LoVo (cell line): ENCODE results near the gene HIGD1A.
"Not testable (repeated sequence)": the region's sequence is repeated elsewhere in the genome, so short reads cannot be mapped to it uniquely, and the experiment has no call there.

Experiments
- DNase-seq: peaks from one replicate; pipeline ENCODE4 v3.0.0-alpha.2; 2016; ENCODE audit warnings: low spot score

HIGD1A gene

DNA sequence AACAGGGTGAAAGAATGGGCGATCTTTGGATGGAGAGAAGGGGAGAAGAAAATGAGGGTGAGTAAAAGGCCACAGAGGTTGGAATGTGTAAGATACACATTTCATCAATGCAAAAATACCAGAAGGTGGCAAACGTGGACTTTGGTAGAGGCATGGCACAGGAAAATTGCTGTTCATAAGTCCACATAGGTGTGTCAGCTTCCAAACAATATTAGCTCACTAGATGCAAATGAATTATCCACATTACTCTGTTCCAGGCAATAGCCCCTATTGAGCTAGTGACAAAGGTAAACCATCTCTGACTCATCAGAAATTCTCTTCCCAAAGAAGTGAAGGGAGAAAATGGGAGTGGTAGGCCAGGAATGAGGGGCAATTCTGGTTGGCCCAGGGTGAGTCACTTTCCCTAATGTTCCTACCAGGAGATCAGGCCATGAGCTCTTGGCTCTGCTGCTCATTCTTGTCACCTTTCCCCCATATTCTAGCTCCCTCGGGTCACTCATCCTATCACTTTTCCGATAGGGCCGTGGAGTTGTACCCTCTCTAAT lies 24.9 kb upstream of the HIGD1A start:
- DNase-seq: peak; percentile 92

DNA sequence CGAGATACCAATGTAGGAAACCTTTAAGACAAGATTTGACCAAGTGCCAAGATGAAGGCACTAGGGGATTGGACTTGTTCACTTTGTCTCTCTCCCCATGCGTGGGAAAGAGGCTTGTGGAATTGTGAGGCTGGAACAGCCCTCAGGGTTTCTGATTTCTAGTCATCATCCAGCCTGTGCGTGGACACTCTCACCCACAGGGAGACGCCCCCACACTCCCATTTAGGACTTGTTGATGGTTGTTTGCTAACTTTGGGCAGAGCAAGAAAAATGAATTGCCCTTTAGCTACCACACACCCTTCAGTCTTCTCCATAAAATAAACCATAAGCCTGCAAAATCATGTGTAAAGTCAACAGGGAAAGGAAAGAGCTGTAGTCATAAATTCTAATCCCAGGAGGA lies 23.4 kb upstream of the HIGD1A start:
- DNase-seq: peak; percentile 28

DNA sequence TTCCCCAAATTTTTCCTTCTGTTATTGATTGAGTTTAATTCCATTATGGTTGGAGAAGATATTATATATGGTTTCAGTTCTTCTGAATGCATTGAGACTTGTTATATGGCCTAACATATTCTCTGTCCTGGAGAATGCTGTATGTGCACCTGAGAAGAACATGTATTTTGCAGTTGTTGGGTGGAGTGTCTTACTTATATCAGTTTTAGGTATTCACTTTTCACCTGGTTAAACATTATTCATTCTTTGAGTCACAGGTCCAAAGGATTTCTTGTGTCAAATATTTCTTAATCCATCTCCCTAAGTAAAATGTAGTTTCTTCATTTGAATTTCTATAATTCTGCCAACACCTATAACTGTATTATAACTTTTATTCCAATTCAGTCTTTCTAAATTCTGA lies 22.7 kb upstream of the HIGD1A start:
- DNase-seq: no peak

DNA sequence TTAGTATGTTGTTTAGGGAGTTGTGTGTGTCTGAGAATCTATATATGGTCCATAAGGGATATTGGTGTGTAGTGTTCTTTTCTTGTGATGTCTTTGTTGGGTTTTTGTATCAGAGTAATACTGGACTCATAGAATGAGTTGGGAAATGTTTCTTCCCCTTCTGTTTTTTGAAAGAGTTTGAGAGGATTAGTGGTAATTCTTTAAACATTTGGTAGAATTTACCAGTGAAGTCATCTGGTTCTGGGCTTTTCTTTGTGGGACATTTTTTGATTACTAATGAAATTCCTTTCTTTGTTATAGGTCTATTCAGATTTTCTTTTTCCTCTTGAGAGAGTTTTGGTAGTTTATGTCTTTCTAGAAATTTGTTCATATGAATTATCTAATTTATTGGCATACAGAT lies 21.9 kb upstream of the HIGD1A start:
- DNase-seq: no peak

DNA sequence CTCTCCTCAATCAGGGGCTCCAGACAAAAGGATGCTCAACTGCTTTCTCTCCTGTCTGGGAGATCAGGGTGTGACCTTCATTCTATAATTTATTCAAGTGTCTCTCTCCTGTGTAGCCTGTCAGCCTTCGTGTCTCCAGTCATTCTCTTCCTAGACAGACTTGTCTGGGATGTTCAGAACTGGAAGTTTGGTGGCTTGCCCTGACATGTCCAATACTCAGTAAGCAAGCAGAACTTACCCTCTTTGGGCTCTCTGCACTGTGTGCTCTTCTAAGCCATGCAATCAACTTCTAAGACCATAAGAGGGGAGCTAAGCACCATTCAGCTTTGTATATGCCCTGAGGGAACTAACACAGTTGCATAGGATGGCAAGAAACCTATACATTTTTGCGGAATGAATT lies 19.1 kb upstream of the HIGD1A start:
- DNase-seq: peak; percentile 31

DNA sequence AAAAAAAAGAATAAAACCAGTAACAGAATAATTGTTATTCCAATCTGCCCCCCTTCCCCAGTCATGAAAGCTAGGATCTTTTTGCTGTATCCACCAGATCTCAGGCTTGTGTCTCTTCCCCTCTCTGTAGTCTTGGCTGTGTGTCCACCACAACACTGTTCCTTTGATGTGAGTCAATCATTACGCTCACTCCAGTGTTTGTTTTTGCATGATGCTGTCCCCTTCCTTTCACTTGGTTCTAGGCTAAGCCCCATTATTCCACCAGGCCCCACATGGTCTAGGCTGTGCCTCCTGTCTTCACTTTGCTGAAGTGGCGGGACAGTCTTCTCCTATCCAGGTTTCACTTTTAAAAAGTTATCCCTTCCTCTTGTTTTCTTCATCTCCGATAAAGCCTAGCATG lies 18.5 kb upstream of the HIGD1A start:
- no peak for DNase-seq

DNA sequence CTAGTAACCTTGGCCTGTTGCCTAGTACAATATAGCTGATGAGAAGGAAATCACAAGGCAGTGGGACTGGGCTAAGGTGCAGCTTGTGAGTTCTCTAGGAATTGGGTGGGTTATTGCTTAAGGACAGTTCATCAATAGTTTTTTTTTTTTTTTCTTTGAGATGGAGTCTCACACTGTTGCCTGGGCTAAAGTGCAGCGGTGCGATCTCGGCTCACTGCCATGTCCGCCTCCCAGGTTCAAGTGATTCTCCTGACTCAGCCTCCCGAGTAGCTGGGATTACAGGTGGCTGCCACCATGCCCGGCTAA lies 16.4 kb upstream of the HIGD1A start:
- DNase-seq: no peak

DNA sequence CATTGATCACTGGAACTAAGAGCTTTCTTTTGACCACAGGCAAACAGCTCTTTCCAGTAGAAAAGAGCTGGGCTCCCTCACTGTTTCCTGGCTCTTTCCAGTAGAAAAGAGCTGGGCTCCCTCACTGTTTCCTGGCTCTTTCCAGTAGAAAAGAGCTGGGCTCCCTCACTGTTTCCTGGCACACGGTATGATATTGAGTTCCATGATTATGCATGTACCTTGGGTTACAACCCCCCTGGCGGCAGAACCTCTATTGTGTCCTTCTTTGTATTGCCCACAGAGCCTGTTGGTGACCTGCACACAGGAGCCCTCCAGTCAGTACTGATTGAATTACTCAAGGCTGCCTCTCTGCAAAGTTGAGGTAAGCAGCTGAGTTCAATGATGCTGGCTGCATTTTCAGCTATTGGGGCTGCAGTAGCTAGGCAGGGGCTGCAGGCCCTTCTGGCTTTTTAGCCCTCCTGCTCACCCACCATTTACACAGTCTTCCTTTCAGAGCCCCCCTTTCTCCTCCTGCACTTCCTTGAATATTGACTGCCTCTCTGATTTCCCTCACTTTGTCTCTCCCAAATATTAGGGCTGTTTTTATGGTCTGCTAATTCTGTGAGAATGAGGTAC lies 15.2 kb upstream of the HIGD1A start:
- DNase-seq: no peak

DNA sequence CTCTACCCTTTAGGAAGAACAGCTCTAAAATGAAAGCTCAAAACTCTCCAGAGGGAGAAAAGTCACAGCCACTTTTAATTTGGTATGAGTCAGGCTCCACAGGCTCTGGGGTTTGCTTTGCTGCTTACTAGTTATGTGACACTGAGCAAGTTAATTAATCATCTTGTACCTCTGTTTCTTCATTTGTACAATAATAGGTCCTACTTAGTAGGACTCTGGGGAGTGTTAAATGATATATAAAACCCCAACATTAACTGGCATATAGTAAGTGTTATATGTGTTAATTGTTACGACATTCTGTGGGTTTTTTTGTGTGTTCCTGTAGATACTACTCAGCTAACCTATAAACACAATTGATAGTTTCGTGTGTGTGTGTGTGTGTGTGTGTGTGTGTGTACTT lies 11.5 kb upstream of the HIGD1A start:
- DNase-seq: no peak

DNA sequence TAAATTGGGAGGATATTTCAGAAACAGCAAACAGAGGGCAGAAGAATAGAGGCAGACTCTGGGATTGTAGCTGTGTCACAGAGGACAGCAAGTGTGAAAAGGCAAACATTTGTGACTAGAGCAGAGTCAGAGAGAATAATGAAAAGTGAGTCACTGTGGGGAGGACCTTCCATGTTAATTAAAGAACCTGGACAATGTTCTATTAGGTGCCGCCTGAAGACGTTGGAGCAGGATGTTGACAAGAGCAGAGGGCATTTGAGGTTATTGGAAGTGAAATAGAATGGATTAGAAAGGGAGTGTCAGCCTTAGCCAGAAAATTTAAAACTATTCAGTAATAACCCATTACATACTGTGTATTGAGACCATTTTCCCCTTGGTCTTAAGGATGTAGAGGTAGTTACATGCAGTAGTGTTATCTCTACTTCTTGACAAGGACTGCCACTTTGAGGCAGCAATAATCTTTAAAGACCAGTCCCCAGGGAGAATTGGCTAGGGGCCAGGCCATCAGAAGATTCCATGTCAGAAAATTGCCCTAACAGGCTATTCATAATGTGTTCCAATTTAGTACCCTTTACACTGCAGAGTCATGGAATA lies 10.7 kb upstream of the HIGD1A start:
- peak; percentile 23 for DNase-seq

DNA sequence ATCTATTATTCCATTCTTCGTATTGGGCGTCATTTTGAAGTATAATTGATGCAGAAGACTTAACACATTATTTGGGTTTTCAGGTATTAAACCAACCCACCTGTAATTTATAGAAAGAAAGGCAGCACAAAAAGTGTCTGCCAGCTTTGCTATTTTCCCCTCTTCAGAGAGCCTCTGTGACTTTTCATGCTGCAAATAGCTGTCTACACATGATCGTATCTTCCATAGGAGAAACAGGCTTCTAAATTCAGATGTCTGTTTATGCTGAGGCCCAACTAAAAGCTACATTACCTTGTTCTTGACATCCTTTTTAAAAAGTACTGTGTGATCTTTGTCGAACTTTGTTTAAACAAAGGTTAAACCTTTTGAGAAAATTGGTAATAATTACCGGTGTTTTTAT lies 10.0 kb upstream of the HIGD1A start:
- DNase-seq: no peak

DNA sequence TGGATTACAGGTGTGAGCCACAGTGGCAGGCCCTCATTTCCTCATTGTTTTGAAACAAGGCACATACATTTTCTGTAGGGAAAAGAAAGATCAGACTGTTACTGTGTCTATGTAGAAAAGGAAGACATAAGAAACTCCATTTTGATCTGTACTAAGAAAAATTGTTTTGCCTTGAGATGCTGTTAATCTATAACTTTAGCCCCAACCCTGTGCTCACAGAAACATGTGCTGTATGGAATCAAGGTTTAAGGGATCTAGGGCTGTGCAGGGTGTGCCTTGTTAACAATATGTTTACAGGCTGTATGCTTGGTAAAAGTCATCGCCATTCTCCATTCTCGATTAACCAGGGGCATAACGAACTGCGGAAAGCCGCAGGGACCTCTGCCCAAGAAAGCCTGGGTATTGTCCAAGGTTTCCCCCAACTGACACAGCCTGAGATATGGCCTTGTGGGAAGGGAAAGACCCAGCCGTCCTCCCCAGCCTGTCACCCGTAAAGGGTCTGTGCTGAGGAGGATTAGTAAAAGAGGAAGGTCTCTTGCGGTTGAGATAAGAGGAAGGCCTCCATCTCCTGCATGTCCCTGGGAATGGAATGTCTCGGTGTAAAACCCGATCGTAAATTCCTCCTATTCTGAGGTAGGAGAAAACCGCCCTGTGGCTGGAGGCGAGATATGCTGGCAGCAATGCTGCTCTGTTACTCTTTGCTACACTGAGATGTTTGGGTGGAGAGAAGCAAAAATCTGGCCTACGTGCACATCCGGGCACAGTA lies 7.0 kb upstream of the HIGD1A start:
- peak; percentile 24 for DNase-seq

DNA sequence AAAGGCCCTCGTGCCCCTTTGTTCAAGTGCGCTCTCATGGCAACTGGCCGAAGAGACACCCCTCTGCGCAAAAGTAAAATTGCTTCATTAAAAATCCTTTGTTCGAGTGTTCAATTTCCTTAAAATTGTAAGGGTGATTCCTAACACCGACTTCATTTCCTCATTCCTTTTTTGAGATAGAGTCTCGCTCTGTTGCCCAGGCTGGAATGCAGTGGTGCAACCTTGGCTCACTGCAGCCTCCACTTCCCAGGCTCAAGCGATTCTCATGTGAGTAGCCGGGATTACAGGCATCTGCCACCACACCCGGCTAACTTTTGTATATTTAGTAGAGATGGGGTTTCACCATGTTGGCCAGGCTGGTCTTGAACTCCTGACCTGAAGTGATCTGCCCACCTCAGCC lies 6.4 kb upstream of the HIGD1A start:
- DNase-seq: not testable (repeated sequence)

DNA sequence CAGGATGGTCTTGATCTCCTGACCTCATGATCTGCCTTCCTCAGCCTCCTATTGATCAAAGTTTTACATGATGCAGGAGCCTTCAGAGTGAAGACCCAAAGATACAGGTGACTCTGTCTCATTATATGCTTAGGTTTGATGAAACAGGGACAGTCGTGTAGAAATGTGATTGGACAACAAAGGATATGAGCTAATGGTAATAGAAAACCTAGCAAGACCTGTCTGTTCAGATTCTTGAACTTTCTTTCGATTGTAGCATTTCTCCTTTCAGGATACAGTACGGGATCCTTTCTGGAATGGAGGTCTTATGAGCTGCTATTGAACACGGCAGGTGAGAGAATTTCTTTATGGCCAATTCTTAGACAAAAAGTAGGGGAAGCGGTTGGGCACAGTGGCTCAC lies 4.9 kb upstream of the HIGD1A start, which contains the start of gene ACKR2:
TSS of gene ACKR2 (plus strand) at position 244 of the 400 bp plus-strand sequence. CDS start 55,058 bp downstream, outside the sequence.
- no peak for DNase-seq

DNA sequence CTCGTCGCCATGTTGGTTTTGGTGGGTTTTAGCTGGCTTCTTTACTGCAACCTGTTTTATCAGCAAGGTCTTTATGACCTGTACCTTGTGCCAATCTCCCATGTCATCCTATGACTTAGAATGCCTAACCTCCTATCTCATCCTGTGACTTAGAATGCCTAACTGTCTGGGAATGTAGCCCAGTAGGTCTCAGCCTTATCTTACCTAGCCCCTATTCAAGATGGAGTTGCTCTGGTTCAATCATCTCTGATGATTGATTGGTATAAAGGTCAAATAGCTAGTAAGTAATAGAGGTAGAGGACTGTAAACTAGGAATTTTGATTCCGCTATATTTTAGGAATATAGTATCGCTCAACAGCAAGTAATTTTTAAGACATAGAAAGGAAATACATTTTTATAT lies 3.6 kb upstream of the HIGD1A start:
- no peak for DNase-seq

DNA sequence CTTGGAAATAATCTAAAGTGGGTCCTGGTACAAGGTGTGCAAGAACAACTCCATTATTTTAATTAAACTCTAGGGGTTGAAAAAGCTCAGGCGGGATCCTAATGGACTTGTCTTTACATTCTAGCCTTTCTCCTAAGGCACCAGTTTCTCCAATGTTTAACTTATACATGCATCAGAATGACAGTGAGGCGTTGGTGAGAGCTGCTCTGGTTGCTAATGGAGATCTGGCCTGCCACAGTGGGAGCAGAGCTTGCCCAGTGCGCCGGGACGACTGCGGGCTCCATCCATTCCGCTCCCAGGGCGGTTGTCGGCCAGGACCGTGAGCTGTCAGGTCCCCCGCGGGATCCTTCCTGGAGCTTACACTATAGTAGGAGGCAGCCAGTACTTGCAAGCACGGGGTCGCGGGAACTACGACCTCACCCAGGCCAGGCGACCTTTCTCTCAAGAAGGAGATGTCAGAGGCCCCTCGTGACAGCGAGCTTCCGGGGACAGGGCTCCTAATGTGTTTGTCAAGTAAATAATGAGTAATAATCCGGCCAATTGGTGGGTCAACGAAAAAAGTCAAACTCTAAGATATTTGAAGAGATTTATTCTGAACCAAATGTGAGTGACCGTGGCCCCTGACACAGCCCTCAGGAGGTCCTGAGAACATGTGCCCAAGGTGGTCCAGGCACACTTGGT lies 991 bp upstream of the HIGD1A start:
- no peak for DNase-seq

DNA sequence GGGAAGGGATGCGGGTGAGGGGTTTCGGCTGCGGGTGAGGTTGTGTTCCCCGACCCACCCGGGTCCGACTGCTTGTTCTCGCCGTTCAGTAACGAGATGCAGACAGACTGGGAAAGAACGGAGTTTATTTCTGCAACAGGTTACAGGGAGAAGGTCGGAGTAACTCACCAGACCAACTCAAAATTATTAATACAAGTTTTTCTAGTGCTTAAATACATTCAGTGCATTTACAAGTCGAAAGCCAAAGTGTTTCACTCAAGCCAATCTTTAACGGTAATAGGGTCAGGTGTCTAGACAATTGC lies 492 bp upstream of the HIGD1A start:
- no peak for DNase-seq

DNA sequence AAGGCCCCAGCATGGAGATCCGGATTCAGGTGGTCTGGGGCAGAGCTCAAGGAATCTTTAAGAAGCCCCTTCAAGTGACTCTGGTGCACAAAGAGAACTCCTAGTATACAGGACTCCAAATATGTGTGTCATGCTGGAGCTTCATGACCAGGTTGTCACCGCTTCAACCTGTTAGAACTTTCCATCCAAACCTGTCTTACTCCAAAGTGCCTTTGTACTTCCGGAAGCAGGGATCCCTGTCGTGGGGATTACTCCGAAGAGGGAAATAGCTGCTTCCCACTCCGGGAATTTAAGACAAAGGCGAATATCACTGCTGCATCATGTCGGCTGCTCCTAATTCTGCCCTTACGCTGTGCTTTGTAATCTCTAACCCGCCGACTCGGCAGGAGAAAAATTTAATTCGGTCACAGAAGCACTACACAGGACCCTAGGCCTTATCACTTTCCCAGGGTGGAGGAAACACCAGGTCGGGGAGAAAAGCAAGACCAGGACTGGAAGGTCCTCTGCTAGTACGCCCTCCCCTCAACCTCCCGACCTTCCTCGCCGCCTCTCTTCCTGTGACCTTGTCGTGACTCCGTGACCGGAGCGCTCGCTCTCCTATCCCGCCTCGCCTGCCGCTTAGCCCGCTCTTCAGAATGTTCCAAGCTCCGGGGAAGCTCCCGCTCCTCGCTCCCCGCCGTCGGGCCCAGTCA lies 730 bp downstream of the HIGD1A start:
- peak; percentile 34 for DNase-seq

DNA sequence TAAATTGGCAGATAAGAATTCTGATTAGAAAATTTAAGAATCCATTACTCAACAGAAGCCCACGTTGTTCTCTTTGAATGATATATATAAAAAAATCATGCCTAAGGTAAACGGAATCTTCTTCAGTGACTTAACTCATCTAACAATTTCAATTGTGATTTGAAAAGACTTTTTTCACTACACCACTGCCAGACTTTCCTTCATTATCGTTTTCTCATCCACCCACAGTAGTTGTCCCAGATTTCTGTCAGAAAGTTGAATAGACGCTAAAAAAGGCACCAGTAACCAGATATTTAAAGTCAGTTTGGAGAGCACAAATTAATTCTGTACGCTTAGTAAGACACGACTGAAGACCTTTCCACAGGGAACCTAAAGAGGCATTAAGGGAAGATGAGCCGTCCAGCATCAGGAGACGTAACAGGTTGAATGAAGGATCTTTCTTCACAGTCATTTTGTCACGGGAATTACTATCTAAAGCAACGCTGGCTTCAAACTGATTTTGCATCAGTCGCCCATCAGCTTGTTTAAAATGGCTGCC lies 1.3 kb downstream of the HIGD1A start:
- no peak for DNase-seq

DNA sequence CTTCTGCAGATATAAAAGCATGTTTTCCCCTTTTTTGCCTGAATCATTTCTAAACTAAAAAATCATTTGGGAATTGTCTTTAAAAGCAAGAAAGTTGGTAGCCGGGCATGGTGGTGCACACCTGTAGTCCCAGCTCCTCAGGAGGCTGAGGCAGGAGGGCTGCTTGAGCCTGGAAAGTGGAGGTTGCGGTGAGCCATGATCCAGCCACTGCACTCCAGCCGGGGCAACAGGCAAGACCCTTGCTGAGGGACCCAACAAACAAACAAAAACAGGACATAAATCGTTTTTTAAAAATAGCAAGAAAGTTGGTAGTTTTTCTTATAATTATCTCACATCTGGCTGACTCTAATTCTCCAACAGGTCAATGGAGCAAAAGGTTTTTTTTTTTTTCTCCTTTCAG lies 2.5 kb downstream of the HIGD1A start:
- no peak for DNase-seq

DNA sequence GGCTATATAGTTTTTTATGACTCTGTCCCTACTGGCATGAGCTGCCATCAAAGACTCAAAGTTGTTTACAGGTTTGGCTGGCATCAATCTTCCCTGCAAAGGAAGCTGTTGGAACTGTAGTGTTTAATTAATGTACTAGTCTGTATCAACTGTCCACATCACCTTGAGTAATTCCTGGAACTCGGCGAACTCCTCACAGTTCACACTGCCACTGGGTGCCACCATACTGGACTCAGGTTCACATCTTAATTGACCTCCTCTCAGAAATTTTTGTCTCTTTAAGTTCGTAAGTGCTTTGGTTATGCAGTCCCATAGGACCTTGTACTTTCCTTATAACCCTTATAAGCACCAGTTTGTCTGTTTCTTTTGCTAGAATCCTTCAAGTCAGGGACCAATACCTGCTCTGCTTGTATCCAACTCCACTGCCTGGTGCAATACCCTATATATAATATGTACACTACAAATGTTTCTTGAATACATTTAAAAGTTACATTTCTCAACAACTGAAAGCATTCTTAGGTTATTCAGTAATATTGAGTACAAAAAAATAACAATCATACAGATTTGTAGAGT lies 3.2 kb downstream of the HIGD1A start:
- no peak for DNase-seq

DNA sequence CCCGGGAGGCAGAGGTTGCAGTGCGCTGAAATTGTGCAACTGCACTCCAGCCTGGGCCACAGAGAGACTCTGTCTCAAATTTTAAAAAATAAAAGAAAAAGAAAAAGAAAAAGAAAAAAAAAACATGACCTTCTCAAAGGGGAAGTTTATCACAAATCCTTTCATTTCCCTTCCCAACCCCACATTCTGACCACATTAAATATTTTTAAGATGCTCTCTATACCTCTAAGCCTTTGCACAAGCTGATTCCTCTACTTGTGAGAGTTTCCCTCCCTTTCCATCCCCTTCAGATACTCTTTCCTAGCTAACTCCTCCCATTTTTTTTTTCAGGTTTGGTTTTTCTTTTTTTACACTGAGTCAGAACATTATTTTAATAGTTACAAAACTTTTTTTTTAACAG lies 4.0 kb downstream of the HIGD1A start:
- DNase-seq: no peak
